PC-9 (cell line): ENCODE data around the gene GYS2. TPM values are rescaled to one million over a fixed set of nuclear protein-coding genes. Genes with fewer than 3 reads are reported as not detected.

Experiments used
- BruUV-seq: library from RNA; stranded (reverse); fragments of 400-500 nt; replicated peaks from 2 replicates; lab custom pipeline; 2021; lab: Mats Ljungman, UMichigan
- CTCF ChIA-PET: fragments of 300-600 bp; sonication (Branson Sonifier 250); formaldehyde crosslinking; loops from one replicate; lab custom pipeline; 2022; ENCODE audit warnings: antibody characterized with exemption; lab: Charles Lee
- POLR2A ChIA-PET: fragments of 300-600 bp; sonication (Branson Sonifier 250); formaldehyde crosslinking; loops from one replicate; lab custom pipeline; 2022; ENCODE audit warnings: antibody characterized with exemption; ENCODE audit not compliant: unreplicated experiment; lab: Charles Lee
- DNase-seq, 2 experiments: peaks; one replicate each; pipeline versions ENCODE4 v3.0.0 to v3.0.0-alpha.2; 2015 to 2022; ENCODE audit warnings: mixed read lengths in 1 of 2
- H2AFZ ChIP-seq: fragments of 200-600 bp; sonication (generic); 2 replicates; pipeline ENCODE4 v1.8.1; 2017; ENCODE audit warnings: antibody characterized with exemption
- H3F3A ChIP-seq: fragments of 200-600 bp; sonication (generic); 2 replicates; pipeline ENCODE4 v1.8.1; 2017; ENCODE audit warnings: antibody characterized with exemption, mild to moderate bottlenecking, low read depth; ENCODE audit not compliant: insufficient read depth
- H3K27ac ChIP-seq: fragments of 200-600 bp; sonication (generic); 2 replicates; pipeline ENCODE4 v1.6.1; 2016; ENCODE audit warnings: mixed run types
- H3K27me3 ChIP-seq: fragments of 200-600 bp; sonication (generic); 2 replicates; pipeline ENCODE4 v1.6.1; 2016; ENCODE audit warnings: low read depth, mixed run types; ENCODE audit not compliant: insufficient read depth
- H3K36me3 ChIP-seq: fragments of 200-600 bp; sonication (generic); 2 replicates; pipeline ENCODE4 v1.6.1; 2016; ENCODE audit warnings: low read depth, mixed run types
- H3K4me1 ChIP-seq: fragments of 200-600 bp; sonication (generic); replicated peaks from 2 replicates; pipeline ENCODE4 v1.6.1; 2016; ENCODE audit warnings: mixed run types; ENCODE audit not compliant: insufficient read depth
- H3K4me2 ChIP-seq: fragments of 200-600 bp; sonication (generic); 2 replicates; pipeline ENCODE4 v1.6.1; 2017; ENCODE audit warnings: mixed run types
- H3K4me3 ChIP-seq: fragments of 200-600 bp; sonication (generic); 2 replicates; pipeline ENCODE4 v1.6.1; 2016; ENCODE audit warnings: mixed run types
- H3K79me2 ChIP-seq: fragments of 200-600 bp; sonication (generic); 2 replicates; pipeline ENCODE4 v1.6.1; 2017; ENCODE audit warnings: low read depth, mixed run types
- H3K9me2 ChIP-seq: fragments of 200-600 bp; sonication (generic); 2 replicates; pipeline ENCODE4 v1.8.1; 2017; ENCODE audit warnings: mild to moderate bottlenecking; ENCODE audit not compliant: insufficient read depth
- H3K9me3 ChIP-seq: fragments of 200-600 bp; sonication (generic); 2 replicates; pipeline ENCODE4 v1.8.1; 2016; ENCODE audit warnings: low read depth; ENCODE audit not compliant: insufficient read depth
- H4K20me1 ChIP-seq: fragments of 200-600 bp; sonication (generic); 2 replicates; pipeline ENCODE4 v1.8.1; 2017; ENCODE audit not compliant: insufficient read depth
- EZH2 ChIP-seq: fragments of 200-600 bp; sonication (generic); IDR thresholded peaks from 2 replicates; pipeline ENCODE4 v1.8.0; 2017; ENCODE audit warnings: antibody characterized with exemption, low read depth
- intact Hi-C: fragments of 100-400 bp; cut with micrococcal nuclease; formaldehyde crosslinking; loops from one replicate; pipeline ENCODE4 v1.10.0; 2022; ENCODE audit not compliant: unreplicated experiment
- total RNA-seq: library from RNA; stranded (reverse); gene quantifications from 2 replicates; pipeline ENCODE4 v1.2.3, GENCODE V29; 2021
- TF ChIP-seq, protein P1 (sequence below): fragments of 200-600 bp; sonication (generic); conservative IDR thresholded peaks from 2 replicates; pipeline ENCODE4 v1.6.1; 2017; ENCODE audit warnings: mixed run types, antibody characterized with exemption, mild to moderate bottlenecking, moderate library complexity

Gene GYS2
- total RNA-seq, 1 experiment from 2014 or later: not detected

DNA sequence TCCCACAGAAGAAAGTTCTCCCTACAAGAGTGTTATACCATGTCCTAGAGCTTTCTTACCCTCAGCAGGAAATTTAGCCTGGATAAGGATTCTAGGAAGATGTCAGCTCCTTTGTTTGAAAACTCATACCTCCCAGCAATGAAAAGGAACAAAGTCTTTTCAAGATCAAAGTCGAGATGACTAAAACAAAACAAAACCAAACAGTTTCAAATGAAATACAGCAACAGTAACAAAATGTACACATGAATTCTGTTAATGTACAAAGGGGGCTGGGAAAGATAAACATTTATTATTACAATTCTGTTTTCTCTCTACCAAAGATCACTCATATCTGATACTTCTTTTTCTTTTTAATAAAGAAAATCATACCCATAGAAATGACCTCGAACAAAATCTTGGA lies 41.8 kb downstream of the GYS2 start:
- ChIA-PET CTCF (no interaction called here), POLR2A (no interaction called here)
- TF ChIP-seq, protein P1, sequence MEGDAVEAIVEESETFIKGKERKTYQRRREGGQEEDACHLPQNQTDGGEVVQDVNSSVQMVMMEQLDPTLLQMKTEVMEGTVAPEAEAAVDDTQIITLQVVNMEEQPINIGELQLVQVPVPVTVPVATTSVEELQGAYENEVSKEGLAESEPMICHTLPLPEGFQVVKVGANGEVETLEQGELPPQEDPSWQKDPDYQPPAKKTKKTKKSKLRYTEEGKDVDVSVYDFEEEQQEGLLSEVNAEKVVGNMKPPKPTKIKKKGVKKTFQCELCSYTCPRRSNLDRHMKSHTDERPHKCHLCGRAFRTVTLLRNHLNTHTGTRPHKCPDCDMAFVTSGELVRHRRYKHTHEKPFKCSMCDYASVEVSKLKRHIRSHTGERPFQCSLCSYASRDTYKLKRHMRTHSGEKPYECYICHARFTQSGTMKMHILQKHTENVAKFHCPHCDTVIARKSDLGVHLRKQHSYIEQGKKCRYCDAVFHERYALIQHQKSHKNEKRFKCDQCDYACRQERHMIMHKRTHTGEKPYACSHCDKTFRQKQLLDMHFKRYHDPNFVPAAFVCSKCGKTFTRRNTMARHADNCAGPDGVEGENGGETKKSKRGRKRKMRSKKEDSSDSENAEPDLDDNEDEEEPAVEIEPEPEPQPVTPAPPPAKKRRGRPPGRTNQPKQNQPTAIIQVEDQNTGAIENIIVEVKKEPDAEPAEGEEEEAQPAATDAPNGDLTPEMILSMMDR: no peak
- TF ChIP-seq EZH2: no peak
- no peaks in the 10 kb centered on the region for H3K27me3 ChIP-seq
- H4K20me1 ChIP-seq: no peaks in the 10 kb centered on the region
- no peaks in the 10 kb centered on the region for H3K36me3 ChIP-seq
- H3K9me3 ChIP-seq: peaks cover 4% of the 10 kb centered on the region; the same call in 1 of the 2 replicates
- H2AFZ ChIP-seq: no peak overlapping the region
- DNase-seq: no peak
- H3K4me1 ChIP-seq: peaks cover 18% of the 10 kb centered on the region
- H3K4me3 ChIP-seq: no peak overlapping the region
- BruUV-seq: no TSS peak
- no peak overlapping the region for H3K27ac ChIP-seq
- no peaks in the 10 kb centered on the region for H3K79me2 ChIP-seq
- no peak overlapping the region for H3K4me2 ChIP-seq
- H3K9me2 ChIP-seq: no peaks in the 10 kb centered on the region
- intact Hi-C loops: no loop called here
- peaks cover 4% of the 10 kb centered on the region; the same call in 1 of the 2 replicates for H3F3A ChIP-seq

DNA sequence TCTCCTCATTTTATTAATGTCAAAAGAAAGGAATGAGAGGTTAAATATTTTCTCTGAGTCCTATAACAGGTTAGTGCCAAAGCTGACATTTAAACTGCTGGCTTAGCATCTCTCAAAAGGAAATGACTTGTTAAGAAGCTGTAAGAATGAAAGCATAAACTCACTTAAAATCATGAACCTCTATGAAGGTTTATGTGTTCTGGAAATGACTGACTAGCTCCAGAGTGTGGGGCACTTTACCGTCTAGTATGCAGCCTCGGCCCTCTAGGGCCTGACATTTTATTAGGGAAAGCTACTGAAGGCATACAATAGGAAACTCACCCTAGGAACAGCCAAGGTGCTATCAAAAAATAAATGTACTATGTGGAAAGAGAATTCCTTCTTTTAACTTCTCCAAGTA lies 43.5 kb downstream of the GYS2 start:
- Histone ChIP-seq H3K9me2 (no peaks in the 10 kb centered on the region), H3K4me3 (no peak overlapping the region), H3K27ac (no peak overlapping the region), H3K36me3 (no peaks in the 10 kb centered on the region), H3K79me2 (no peaks in the 10 kb centered on the region), H2AFZ (no peak overlapping the region), H3K4me2 (no peak overlapping the region), H3K9me3 (peaks cover under 1% of the 10 kb centered on the region; the same call in 1 of the 2 replicates), H3K4me1 (peaks cover 18% of the 10 kb centered on the region), H3F3A (peaks cover 4% of the 10 kb centered on the region; the same call in 1 of the 2 replicates), H3K27me3 (no peaks in the 10 kb centered on the region), H4K20me1 (no peaks in the 10 kb centered on the region)
- BruUV-seq: no TSS peak
- TF ChIP-seq, protein P1: no peak
- TF ChIP-seq EZH2: no peak
- ChIA-PET POLR2A (interaction anchor here (0.5 kb wide), 1 partner anchor 102 kb away, joined by 3 read pairs; no protein-coding TSS in a partner anchor), CTCF (no interaction called here)
- no peak for DNase-seq
- intact Hi-C loops: no loop called here

DNA sequence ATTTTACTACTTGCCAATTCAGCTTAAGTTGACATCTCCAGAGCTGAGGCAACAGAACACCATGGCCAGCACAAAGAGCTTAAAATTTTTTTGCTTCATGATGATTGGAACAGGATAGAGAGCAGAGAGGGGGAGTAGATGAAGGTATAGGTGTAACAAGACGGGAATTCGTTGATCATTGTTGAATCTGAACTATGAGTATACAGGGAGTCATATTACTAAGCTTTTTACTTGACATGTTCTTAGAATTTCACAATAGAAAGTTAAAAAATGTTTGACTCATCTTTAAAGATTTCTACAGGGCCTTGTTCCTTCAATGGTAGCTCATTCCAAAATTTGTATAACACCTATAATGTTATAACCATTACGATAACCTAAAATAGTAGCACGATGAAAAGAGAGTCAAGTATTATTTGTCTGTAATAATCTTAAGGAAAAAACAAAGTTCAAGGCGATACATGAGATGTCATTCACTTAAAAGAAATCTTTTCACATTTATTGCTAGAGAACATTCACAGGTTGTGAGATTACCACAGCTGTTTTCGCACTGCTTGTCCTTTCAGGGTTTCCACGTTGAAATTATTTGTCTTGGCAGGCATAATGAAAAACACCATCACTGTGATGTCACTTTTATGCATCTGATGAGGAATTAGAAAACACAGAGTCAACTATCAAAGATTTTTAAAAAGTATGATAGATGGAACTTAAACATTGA lies 44.6 kb downstream of the GYS2 start:
- Histone ChIP-seq H2AFZ (0 out of 2 replicates have a peak overlapping the region, but pooled peaks have one; percentile 2), H3K27me3 (no peaks in the 10 kb centered on the region), H3K4me1 (peaks cover 18% of the 10 kb centered on the region), H3K9me2 (no peaks in the 10 kb centered on the region), H4K20me1 (no peaks in the 10 kb centered on the region), H3F3A (peaks cover 4% of the 10 kb centered on the region; the same call in 1 of the 2 replicates), H3K4me2 (peak overlapping the region; percentile 21; the same call in 1 of the 2 replicates), H3K9me3 (no peaks in the 10 kb centered on the region), H3K4me3 (no peak overlapping the region), H3K79me2 (no peaks in the 10 kb centered on the region), H3K27ac (peak overlapping the region; percentile 48), H3K36me3 (no peaks in the 10 kb centered on the region)
- TF ChIP-seq, protein P1: no peak
- no peak for TF ChIP-seq EZH2
- ChIA-PET POLR2A (interaction anchor here (0.5 to 0.7 kb wide), 2 partner anchors 73 to 102 kb away, joined by 6 to 7 read pairs; no protein-coding TSS in a partner anchor), CTCF (no interaction called here)
- peak in 1 of 2 experiments; percentile 72 for DNase-seq
- BruUV-seq: no TSS peak
- intact Hi-C loops: no loop called here
